NCI-H1092 treated with DMSO at 0.1 percent for 48 hours (cell line): ENCODE data around the gene ASTL.

ENCODE experiments used
- DNase-seq: peaks from one replicate; lab custom pipeline; 2025; lab: John Stamatoyannopoulos, UW

The ASTL gene

GRCh38 chr2:96159084-96159830 is 21.0 kb upstream of the ASTL start:
- no peak for DNase-seq

GRCh38 chr2:96158554-96158940 is 20.2 kb upstream of the ASTL start:
- DNase-seq: no peak

- DNase-seq: no peak
Observed at GRCh38 chr2:96157649-96158553, 19.6 kb upstream of the ASTL start.

DNA sequence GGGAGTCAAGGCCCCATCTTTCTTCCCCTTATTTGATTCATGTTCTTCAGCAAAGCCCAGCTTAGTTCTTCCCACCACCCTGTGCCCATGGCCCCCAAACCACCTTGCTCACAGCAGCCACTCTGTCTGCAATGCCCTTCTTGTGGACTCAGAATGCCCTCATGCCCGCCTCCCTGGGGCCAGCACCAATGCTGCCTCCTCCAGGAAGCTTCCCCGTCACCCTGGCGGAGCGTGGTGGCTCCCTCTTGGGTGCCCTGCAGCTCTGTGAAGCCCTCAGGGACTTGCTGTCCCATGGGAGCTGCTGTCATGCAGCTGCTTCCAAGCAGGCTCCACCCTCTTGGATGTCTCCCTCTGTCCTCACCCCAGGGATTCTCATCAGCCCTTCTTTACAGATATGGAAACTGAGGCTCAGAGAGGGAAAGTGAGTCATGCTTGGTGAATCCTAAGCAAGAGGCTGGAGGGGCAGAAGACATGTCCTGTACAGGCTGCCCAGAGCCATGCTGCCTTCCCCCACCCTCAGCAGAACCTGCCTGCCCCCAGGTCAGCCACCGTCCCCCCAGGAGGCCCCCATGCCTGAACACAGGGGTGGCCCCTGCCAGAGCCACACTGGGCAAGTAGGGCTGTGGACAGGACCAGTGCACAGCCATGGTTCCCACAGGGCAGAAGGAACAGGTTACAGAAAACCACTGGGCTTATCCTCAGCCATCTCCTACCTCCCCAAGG is 18.8 kb upstream of the ASTL start:
- no peak for DNase-seq

- DNase-seq: no peak
Observed at GRCh38 chr2:96156011-96156820, 17.9 kb upstream of the ASTL start.

GRCh38 chr2:96154506-96155380 is 16.4 kb upstream of the ASTL start:
- DNase-seq: no peak

- DNase-seq: no peak
Observed at GRCh38 chr2:96153991-96154431, 15.7 kb upstream of the ASTL start.

DNA sequence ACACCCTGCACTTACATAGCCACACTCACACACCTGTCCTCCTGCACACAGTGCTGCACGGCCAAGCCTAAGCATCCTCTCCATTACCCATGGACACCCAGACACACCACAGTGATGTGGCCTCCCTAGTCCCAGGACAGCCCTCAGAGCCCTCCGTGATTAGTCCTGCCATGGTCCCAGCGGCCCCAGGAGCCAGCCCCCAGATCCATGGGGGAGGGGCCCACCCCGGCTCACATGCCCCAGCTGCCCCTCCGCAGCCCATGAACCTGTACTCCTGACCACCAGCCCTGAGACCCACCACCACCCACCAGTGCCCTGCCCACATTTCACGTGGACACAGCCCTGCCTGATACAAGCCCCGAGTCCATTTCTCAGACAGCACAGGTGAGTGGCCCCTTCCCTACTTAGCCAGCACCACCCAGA is 15.0 kb upstream of the ASTL start:
- DNase-seq: no peak

DNA sequence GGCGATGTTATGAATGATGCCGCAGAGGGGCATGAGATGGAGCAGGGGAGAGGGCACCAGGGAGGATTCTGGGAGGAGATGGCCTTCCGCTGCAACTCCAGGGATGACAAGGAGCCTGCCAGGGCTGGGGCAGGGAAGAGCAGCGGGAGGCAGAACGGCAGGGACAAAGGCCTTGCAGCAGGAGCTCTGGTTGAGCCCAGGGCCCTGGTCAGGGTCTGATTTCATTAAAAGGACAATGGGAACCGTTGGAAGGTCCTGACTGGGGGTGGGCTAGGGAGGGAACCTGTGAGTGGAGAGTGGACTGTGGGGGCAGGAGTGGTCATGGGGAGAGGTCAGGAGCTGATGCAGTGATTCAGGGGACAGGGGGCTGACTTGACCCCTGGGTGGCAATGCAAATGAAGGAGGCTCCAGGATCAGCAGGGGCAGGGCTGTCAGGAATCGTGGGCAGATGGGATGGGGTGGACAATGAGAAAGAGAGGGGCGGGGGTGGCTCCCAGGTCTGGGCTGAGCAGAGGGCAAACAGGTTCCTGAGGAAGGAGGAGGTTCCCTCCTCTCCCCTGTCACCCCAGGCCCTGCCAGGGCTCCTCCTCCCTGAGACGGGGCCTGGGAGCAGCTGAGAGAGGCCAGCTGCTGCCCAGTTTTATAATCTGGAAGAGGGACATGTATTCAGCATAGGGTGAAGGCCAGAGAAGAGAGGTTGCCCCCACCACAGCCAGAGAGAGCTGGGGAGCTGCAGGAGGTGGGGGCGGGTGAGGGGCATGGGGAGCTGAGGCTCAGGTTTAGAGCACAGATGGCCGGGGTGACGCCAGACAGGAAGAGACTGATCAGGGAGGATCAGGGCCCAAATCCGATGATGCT is 14.2 kb upstream of the ASTL start:
- DNase-seq: no peak

GRCh38 chr2:96151595-96152303 is 13.4 kb upstream of the ASTL start:
- no peak for DNase-seq

- DNase-seq: no peak
Observed at GRCh38 chr2:96150791-96151594, 12.7 kb upstream of the ASTL start.

- no peak for DNase-seq
Observed at GRCh38 chr2:96150007-96150640, 11.8 kb upstream of the ASTL start.

GRCh38 chr2:96148410-96149217 is 10.3 kb upstream of the ASTL start:
- no peak for DNase-seq

DNA sequence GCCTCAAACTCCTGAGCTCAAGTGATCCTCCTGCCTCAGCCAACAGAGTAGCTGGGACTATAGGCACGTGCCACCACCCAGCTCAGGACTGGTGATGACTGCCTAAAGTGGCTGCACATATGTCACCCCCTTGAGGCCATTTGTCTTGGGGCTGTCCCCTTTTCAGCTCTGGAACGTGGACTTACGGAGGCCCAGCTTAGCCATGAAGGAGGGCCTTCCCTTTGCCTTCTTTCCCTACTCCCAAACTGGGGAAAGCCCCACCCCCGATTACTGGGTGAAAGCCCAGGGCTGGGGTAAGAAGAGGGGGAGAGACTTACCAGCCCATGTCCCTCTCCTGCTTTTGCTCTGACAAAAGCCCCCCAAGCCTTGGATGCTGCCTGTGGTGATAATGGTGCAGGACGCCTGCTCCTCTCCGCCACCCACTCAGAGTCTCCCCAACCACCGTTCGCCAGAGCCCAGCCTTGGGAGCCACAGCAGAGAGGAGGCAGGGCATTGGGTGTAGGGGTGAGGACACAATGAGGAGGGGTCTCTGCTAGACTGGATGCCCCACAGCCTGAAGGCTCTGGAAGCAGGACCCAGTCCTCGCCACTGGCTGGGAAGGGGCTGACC is 9.4 kb upstream of the ASTL start:
- no peak for DNase-seq

GRCh38 chr2:96146881-96147592 is 8.7 kb upstream of the ASTL start:
- DNase-seq: no peak
